DOHH2 (cell line): Measurements from ENCODE around the gene CORO1A.

Experiments
- EZH2phosphoT487 ChIP-seq: fragments of 200-600 bp; sonication (generic); IDR thresholded peaks from 2 replicates; pipeline ENCODE4 v1.6.1; 2017; ENCODE audit warnings: borderline replicate concordance, mild to moderate bottlenecking, antibody characterized with exemption, low read length, moderate library complexity, mixed read lengths
- TF ChIP-seq, protein P1 (sequence below): fragments of 200-600 bp; sonication (generic); IDR thresholded peaks from one replicate; pipeline ENCODE4 v1.5.1; 2014; ENCODE audit warnings: antibody characterized with exemption, mild to moderate bottlenecking, low read depth, low read length; ENCODE audit not compliant: poor library complexity, severe bottlenecking

DNA sequence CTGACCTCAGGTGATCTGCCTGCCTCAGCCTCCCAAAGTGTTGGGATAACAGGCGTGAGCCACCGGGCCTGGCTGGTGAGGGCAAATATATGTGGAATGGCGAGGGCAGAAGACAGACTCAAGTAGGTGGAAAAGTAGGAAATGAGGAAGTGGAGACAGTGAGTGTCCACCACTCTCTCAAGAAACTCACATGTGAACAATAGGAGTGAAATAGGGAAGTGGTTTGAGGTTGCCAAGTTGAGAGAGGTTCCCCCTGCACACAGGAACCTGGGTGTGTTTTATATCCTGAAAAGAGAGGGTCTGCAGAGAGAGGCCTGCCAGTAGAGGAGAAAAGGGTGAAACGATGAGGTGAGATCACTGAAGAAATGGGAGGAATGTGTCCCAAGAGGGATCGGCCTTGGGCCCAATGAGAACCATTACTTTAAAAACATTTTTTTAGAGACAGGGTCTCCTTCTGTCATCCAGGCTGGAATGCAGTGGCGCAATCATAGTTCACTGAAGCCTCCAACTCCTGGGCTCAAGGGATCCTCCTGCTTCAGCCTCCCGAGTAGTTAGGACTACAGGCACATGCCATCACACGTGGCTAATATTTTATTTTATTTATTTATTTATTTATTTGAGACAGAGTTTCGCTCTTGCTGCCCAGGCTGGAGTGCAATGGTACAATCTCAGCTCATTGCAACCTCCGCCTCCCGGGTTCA, 17.1 kb upstream of the CORO1A start:
- TF ChIP-seq, protein P1, sequence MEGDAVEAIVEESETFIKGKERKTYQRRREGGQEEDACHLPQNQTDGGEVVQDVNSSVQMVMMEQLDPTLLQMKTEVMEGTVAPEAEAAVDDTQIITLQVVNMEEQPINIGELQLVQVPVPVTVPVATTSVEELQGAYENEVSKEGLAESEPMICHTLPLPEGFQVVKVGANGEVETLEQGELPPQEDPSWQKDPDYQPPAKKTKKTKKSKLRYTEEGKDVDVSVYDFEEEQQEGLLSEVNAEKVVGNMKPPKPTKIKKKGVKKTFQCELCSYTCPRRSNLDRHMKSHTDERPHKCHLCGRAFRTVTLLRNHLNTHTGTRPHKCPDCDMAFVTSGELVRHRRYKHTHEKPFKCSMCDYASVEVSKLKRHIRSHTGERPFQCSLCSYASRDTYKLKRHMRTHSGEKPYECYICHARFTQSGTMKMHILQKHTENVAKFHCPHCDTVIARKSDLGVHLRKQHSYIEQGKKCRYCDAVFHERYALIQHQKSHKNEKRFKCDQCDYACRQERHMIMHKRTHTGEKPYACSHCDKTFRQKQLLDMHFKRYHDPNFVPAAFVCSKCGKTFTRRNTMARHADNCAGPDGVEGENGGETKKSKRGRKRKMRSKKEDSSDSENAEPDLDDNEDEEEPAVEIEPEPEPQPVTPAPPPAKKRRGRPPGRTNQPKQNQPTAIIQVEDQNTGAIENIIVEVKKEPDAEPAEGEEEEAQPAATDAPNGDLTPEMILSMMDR = no peak
- no peak for TF ChIP-seq EZH2phosphoT487
